Liver (tissue), 9 donors: Measurements from ENCODE around the gene APBA2. TPM values are rescaled to one million over a fixed set of nuclear protein-coding genes. Genes with fewer than 3 reads are reported as not detected.

Source experiments
- DNase-seq: peaks from one replicate; pipeline ENCODE4 v3.0.0-alpha.2; 2017; ENCODE audit warnings: low spot score
- H3K27ac ChIP-seq, 2 donors: one replicate each; pipeline ENCODE4 v1.7.0; 2013; ENCODE audit warnings: inconsistent platforms in 2 of 2, low read length in 2 of 2, control low read depth in 1 of 2, low read depth in 1 of 2, mild to moderate bottlenecking in 1 of 2
- H3K27me3 ChIP-seq, 4 donors: one replicate each; pipeline versions ENCODE4 v1.6.1 to v1.7.0; 2013; ENCODE audit warnings: low read length in 3 of 4, inconsistent platforms in 1 of 4, mild to moderate bottlenecking in 1 of 4, moderate library complexity in 1 of 4; ENCODE audit not compliant: control insufficient read depth in 4 of 4, insufficient read depth in 4 of 4
- H3K36me3 ChIP-seq, 4 donors: one replicate each; pipeline versions ENCODE4 v1.6.1 to v1.7.0; 2013; ENCODE audit warnings: low read length in 3 of 4, mild to moderate bottlenecking in 3 of 4, low read depth in 1 of 4, moderate library complexity in 1 of 4; ENCODE audit not compliant: control insufficient read depth in 4 of 4, insufficient read depth in 3 of 4
- H3K4me1 ChIP-seq, 4 donors: one replicate each; pipeline versions ENCODE4 v1.6.1 to v1.7.0; 2013; ENCODE audit warnings: low read length in 3 of 4, mild to moderate bottlenecking in 3 of 4, moderate library complexity in 1 of 4; ENCODE audit not compliant: control insufficient read depth in 4 of 4, insufficient read depth in 4 of 4
- H3K4me3 ChIP-seq, 3 donors: one replicate each; pipeline versions ENCODE4 v1.6.1 to v1.7.0; 2013; ENCODE audit warnings: low read length in 3 of 3, control low read depth in 1 of 3, low read depth in 1 of 3, mild to moderate bottlenecking in 1 of 3
- H3K9ac ChIP-seq, 2 donors: one replicate each; pipeline ENCODE4 v1.7.0; 2013; ENCODE audit warnings: low read length in 2 of 2, mild to moderate bottlenecking in 2 of 2, moderate library complexity in 2 of 2, control low read depth in 1 of 2, low read depth in 1 of 2
- H3K9me3 ChIP-seq, 4 donors: one replicate each; pipeline versions ENCODE4 v1.6.1 to v1.7.0; 2013; ENCODE audit warnings: low read length in 3 of 4; ENCODE audit not compliant: control insufficient read depth in 4 of 4
- ATF3 ChIP-seq: IDR thresholded peaks from 2 replicates; pipeline ENCODE4 v1.6.1; 2016; ENCODE audit warnings: antibody characterized with exemption
- CTCF ChIP-seq: fragments of 150-350 bp; IDR thresholded peaks from 2 replicates; pipeline ENCODE4 v1.5.1; 2017; ENCODE audit warnings: improper control_type of control experiment, low read depth, low read length; ENCODE audit not compliant: missing input control
- EGR1 ChIP-seq, 2 donors: IDR thresholded peaks; 2 replicates each; pipeline ENCODE4 v1.6.1; 2016 to 2018; ENCODE audit warnings: antibody characterized with exemption in 2 of 2, low read depth in 2 of 2
- FOXA1 ChIP-seq: IDR thresholded peaks from 2 replicates; pipeline ENCODE4 v1.6.1; 2016; ENCODE audit warnings: antibody characterized with exemption
- GABPA ChIP-seq, 2 donors: IDR thresholded peaks in 1 of 2; conservative IDR thresholded peaks in 1 of 2; 2 replicates each; pipeline ENCODE4 v1.6.1; 2016; ENCODE audit warnings: antibody characterized with exemption in 2 of 2, mild to moderate bottlenecking in 1 of 2, moderate library complexity in 1 of 2
- HNF4A ChIP-seq, 2 donors: conservative IDR thresholded peaks; 2 replicates each; pipeline ENCODE4 v1.6.1; 2016; ENCODE audit warnings: antibody characterized with exemption in 2 of 2, mild to moderate bottlenecking in 2 of 2
- HNF4G ChIP-seq: IDR thresholded peaks from 2 replicates; pipeline ENCODE4 v1.6.1; 2016; ENCODE audit warnings: antibody characterized with exemption
- JUND ChIP-seq, 2 donors: IDR thresholded peaks; 2 replicates each; pipeline ENCODE4 v1.6.1; 2016; ENCODE audit warnings: antibody characterized with exemption in 2 of 2
- MAX ChIP-seq: IDR thresholded peaks from 2 replicates; pipeline ENCODE4 v1.6.1; 2016; ENCODE audit warnings: antibody characterized with exemption
- NR2F2 ChIP-seq: IDR thresholded peaks from 2 replicates; pipeline ENCODE4 v1.6.1; 2016; ENCODE audit warnings: antibody characterized with exemption
- RAD21 ChIP-seq, 2 donors: IDR thresholded peaks; 2 replicates each; pipeline ENCODE4 v1.6.1; 2016; ENCODE audit warnings: antibody characterized with exemption in 2 of 2, mild to moderate bottlenecking in 2 of 2
- REST ChIP-seq: IDR thresholded peaks from 2 replicates; pipeline ENCODE4 v1.6.1; 2016; ENCODE audit warnings: antibody characterized with exemption, mild to moderate bottlenecking
- RXRA ChIP-seq, 2 donors: IDR thresholded peaks; 2 replicates each; pipeline ENCODE4 v1.6.1; 2017 to 2018; ENCODE audit warnings: antibody characterized with exemption in 2 of 2, mild to moderate bottlenecking in 1 of 2
- SP1 ChIP-seq: IDR thresholded peaks from 2 replicates; pipeline ENCODE4 v1.6.1; 2018; ENCODE audit warnings: antibody characterized with exemption, mild to moderate bottlenecking
- YY1 ChIP-seq: IDR thresholded peaks from 2 replicates; pipeline ENCODE4 v1.6.1; 2016; ENCODE audit warnings: antibody characterized with exemption, mild to moderate bottlenecking
- ZBTB33 ChIP-seq: IDR thresholded peaks from 2 replicates; pipeline ENCODE4 v1.6.1; 2016; ENCODE audit warnings: antibody characterized with exemption
- WGBS: extraction: QIAGEN DNeasy Blood & Tissue Kit; methylation state at CpG from one replicate; pipeline ENCODE4 v1.1.7; 2013; 5-methylcytosine and 5-hydroxymethylcytosine counted together
- polyA plus RNA-seq, 2 donors: library from polyadenylated mRNA; stranded (reverse) in 1 of 2; unstranded in 1 of 2; fragments of 200-250 nt in 1 of 2; fragments of >200 nt in 1 of 2; fragmentation: Nextera tagmentation in 1 of 2; extraction: Ambion mirVana in 1 of 2; gene quantifications; one replicate each; pipeline versions ENCODE4 v1.2.1 to v1.2.3, GENCODE V29; 2013 to 2015
- total RNA-seq, 2 donors: library from RNA; depleted of rRNA; stranded (reverse); fragments of >200 nt; gene quantifications; one replicate each; pipeline ENCODE4 v1.2.3, GENCODE V29; 2014
- donor health status: healthy.
- donor health status: healthy.
- donor health status: healthy.
- donor health status: healthy.
- donor health status: healthy.

Gene APBA2
- total and polyA plus RNA-seq, 4 donors, result 0.38 to 2.9 (median 1.7) TPM

GRCh38 chr15:28902856-28903255 is 17.1 kb downstream of the APBA2 start:
- 95% methylated on average over 5 of the region's 5 CpGs for WGBS
- DNase-seq, result no peak

GRCh38 chr15:28903555-28903954 is 17.8 kb downstream of the APBA2 start:
- Histone ChIP-seq H3K9me3 (no peaks in the 10 kb centered on the region), H3K27me3 (peaks cover 0 to 2% (median 0%) of the 10 kb centered on the region in 4 donors), H3K36me3 (no peaks in the 10 kb centered on the region), H3K4me3 (no peak overlapping the region), H3K4me1 (no peaks in the 10 kb centered on the region), H3K27ac (no peak overlapping the region), H3K9ac (no peak overlapping the region)
- TF ChIP-seq HNF4G, result no peak
- no peak for TF ChIP-seq GABPA (IDR thresholded peaks at IDR 0.05 in 1 of 2, conservative IDR thresholded peaks at IDR 0.05 in 1 of 2)
- TF ChIP-seq EGR1 (IDR thresholded peaks at IDR 0.05; ENCODE audit: low read depth in 2 of 2), result no peak
- no peak for TF ChIP-seq RAD21 (IDR thresholded peaks at IDR 0.05)
- no peak for TF ChIP-seq YY1
- TF ChIP-seq NR2F2, result no peak
- TF ChIP-seq REST, result no peak
- TF ChIP-seq JUND (IDR thresholded peaks at IDR 0.05), result no peak
- 89% methylated on average over 8 of the region's 8 CpGs for WGBS
- no peak for DNase-seq

More at GRCh38 chr15:28902856-28903255, 17.1 kb downstream of the APBA2 start:
- Histone ChIP-seq H3K27me3 (peaks cover 0 to 2% (median 0%) of the 10 kb centered on the region in 4 donors), H3K9me3 (no peaks in the 10 kb centered on the region), H3K36me3 (no peaks in the 10 kb centered on the region), H3K9ac (no peak overlapping the region), H3K27ac (no peak overlapping the region), H3K4me3 (no peak overlapping the region), H3K4me1 (no peaks in the 10 kb centered on the region)
- no peak for TF ChIP-seq ZBTB33
- no peak for TF ChIP-seq GABPA (IDR thresholded peaks at IDR 0.05 in 1 of 2, conservative IDR thresholded peaks at IDR 0.05 in 1 of 2)
- TF ChIP-seq NR2F2, result no peak
- TF ChIP-seq JUND (IDR thresholded peaks at IDR 0.05), result no peak
- TF ChIP-seq RAD21 (IDR thresholded peaks at IDR 0.05), result no peak
- no peak for TF ChIP-seq CTCF
- no peak for TF ChIP-seq FOXA1
- no peak for TF ChIP-seq MAX
- TF ChIP-seq HNF4A (conservative IDR thresholded peaks at IDR 0.05), result no peak
- TF ChIP-seq RXRA (IDR thresholded peaks at IDR 0.05), result no peak
- no peak for TF ChIP-seq ATF3
- no peak for TF ChIP-seq SP1
